Skeletal muscle tissue (tissue), 4 donors: ENCODE measurements around the gene PRKCH. TPM values are rescaled to one million over a fixed set of nuclear protein-coding genes. Genes with fewer than 3 reads are reported as not detected.
"Not testable (repeated sequence)": the region's sequence is repeated elsewhere in the genome, so short reads cannot be mapped to it uniquely, and the experiment has no call there.

Experiments used
- H3K27ac ChIP-seq: one replicate; pipeline ENCODE4 v1.7.0; 2013; ENCODE audit warnings: mild to moderate bottlenecking, low read depth, low read length, inconsistent platforms
- H3K27me3 ChIP-seq, 3 donors: one replicate each; pipeline ENCODE4 v1.7.0; 2013; ENCODE audit warnings: low read length in 3 of 3; ENCODE audit not compliant: control insufficient read depth in 3 of 3, insufficient read depth in 3 of 3
- H3K36me3 ChIP-seq, 3 donors: one replicate each; pipeline ENCODE4 v1.7.0; 2013; ENCODE audit warnings: low read length in 3 of 3; ENCODE audit not compliant: control insufficient read depth in 3 of 3, insufficient read depth in 3 of 3
- H3K4me1 ChIP-seq, 3 donors: one replicate each; pipeline ENCODE4 v1.7.0; 2013; ENCODE audit warnings: low read length in 3 of 3, mild to moderate bottlenecking in 3 of 3; ENCODE audit not compliant: control insufficient read depth in 3 of 3, insufficient read depth in 3 of 3
- H3K4me3 ChIP-seq, 3 donors: one replicate each; pipeline ENCODE4 v1.7.0; 2013; ENCODE audit warnings: low read length in 3 of 3
- H3K9ac ChIP-seq, 3 donors: one replicate each; pipeline ENCODE4 v1.7.0; 2013; ENCODE audit warnings: low read length in 3 of 3, mild to moderate bottlenecking in 3 of 3, moderate library complexity in 2 of 3, low read depth in 1 of 3
- H3K9me3 ChIP-seq, 3 donors: one replicate each; pipeline ENCODE4 v1.7.0; 2013; ENCODE audit warnings: low read length in 3 of 3; ENCODE audit not compliant: control insufficient read depth in 3 of 3
- total RNA-seq: library from RNA; depleted of rRNA; stranded (reverse); fragments of >200 nt; gene quantifications from one replicate; pipeline ENCODE4 v1.2.3, GENCODE V29; 2014
- donor health status: Osteomylitis.

PRKCH gene
- total RNA-seq, 1 donor from 2014 or later = 32.4 TPM

DNA sequence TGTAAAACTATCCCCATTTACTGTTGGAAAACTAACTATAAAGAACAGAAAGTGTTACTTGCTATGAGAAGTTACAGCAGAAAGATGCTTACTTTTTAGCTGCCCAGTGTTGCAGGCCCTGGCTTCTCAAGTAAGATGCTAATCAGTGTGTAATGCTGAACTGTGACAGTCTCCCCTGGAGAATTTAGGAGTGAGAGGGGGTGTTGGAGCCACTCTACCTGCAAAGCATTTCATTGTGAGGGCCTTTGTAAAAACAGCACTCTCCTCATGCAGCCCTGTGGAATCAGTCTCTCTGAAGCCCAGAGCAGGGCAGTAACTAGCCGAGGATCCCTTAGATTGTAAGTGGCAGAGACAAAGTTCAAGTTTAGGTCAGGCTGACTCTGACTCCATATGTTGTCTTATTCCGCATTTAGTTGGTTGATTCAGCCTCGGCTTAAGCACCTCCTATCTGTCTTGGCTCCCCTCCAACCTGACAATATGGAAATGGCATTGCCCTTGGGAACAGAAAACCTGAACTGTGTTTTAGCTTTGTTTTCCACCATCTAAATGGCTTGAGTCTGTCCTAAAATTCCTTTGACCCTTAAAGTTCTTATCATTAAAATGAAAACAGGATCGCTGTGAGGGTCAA is 141.3 kb downstream of the PRKCH start:
- peak overlapping the region in 1 of 3 donors; percentile 7 for H3K9ac ChIP-seq
- no peak overlapping the region for H3K4me3 ChIP-seq
- H3K36me3 ChIP-seq = peaks cover 0 to 6% (median under 1%) of the 10 kb centered on the region in 3 donors
- H3K4me1 ChIP-seq = peaks cover 0 to 6% (median 4%) of the 10 kb centered on the region in 3 donors
- peaks cover 0 to 3% (median 0%) of the 10 kb centered on the region in 3 donors for H3K27me3 ChIP-seq
- H3K27ac ChIP-seq = no peak overlapping the region
- H3K9me3 ChIP-seq = no peaks in the 10 kb centered on the region

- Histone ChIP-seq H3K4me1 (peaks cover 0 to 6% (median 4%) of the 10 kb centered on the region in 3 donors), H3K27me3 (peaks cover 0 to 3% (median 0%) of the 10 kb centered on the region in 3 donors), H3K9ac (no peak overlapping the region), H3K36me3 (no peaks in the 10 kb centered on the region), H3K4me3 (no peak overlapping the region), H3K27ac (no peak overlapping the region), H3K9me3 (no peaks in the 10 kb centered on the region)
Observed at GRCh38 chr14:61463664-61464285, 142.4 kb downstream of the PRKCH start.

DNA sequence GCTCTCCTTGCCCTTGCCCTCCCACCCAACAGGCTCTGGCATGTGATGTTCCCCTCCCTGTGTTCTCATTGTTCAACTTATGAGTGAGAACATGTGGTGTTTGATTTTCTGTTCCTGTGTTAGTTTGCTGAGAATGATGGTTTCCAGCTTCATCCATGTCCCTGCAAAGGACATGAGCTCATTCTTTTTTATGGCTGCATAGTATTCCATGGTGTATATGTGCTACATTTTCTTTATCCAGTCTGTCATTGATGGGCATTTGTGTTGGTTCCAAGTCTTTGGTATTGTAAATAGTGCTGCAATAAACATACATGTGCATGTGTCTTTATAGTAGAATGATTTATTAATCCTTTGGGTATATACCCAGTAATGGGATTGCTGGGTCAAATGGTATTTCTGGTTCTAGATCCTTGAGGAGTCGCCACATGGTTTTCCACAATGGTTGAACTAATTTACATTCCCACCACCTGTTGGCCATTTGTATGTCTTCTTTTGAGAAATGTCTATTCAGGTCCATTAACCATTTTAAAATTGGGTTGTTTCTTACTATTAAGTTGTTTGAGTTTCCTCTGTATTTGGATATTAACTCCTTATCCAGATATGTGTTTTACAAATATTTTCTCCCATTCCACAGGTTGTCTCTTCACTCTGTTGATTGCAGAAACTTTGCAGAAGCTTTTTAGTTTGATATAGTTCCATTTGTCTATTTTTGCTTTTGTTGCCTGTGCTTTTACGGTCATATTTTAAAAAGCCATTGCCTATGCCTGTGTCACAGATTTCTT is 143.4 kb downstream of the PRKCH start:
- H3K4me1 ChIP-seq, H3K27ac ChIP-seq: not testable (repeated sequence)

DNA sequence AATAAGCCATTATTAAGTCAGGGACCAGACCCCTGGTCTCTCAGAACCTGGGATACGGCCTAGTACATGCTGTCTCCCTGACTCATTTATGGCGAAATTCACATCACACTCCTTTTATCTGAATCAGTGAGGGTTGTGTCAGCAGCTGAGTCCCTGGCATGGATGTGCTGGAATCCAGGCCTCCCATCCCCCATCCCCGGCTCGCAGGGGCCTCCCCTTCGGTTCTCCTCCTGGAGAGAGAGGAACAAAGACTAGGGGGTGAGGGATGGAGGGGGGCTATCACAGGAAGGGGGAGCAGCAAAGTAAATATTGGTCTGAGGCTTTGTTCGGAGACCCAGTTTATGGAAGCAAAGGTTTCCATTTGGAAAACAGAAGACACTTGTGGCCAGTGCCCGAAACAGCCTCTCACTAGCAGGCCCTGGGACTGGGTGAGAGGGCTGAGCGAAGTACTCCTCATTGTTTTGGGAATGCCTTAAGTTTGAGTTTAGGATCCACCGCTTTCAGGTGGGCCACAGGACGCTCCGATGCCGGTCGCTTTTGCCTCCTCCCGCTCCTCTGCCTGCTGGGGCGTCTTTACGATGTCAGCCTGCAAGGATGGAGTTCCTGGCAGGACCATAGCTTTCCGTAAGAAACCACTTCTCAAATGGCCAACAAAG is 145.0 kb downstream of the PRKCH start:
- Histone ChIP-seq H3K4me1 (peaks cover 17 to 21% (median 18%) of the 10 kb centered on the region in 3 donors), H3K9me3 (no peaks in the 10 kb centered on the region), H3K36me3 (no peaks in the 10 kb centered on the region), H3K9ac (peak overlapping the region in 1 of 3 donors; percentile 11), H3K27ac (no peak overlapping the region), H3K27me3 (peaks cover 0 to 5% (median 0%) of the 10 kb centered on the region in 3 donors), H3K4me3 (no peak overlapping the region)

More for the DNA sequence above, 143.4 kb downstream of the PRKCH start:
- H3K27me3 ChIP-seq, H3K36me3 ChIP-seq, H3K4me3 ChIP-seq, H3K9ac ChIP-seq, H3K9me3 ChIP-seq: not testable (repeated sequence)

DNA sequence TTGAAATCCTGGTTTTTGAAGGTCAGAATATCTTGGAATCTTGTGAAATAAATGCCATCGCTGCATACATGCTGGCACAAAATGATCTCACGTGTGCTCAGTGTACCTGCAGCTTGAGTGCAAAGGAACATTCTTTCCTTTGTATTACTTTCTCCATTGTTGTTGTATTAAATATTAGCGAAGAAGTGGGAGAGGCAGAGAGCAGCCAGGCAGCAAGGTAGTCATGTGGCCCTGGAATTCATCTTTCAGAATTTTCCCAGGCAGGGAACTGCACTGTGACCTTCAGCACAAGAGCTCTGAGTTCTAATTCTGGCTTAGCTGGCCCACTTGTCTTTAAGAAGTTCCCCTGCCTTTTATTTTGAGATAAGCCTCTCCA is 145.5 kb downstream of the PRKCH start:
- Histone ChIP-seq H3K4me1 (peaks cover 22 to 26% (median 23%) of the 10 kb centered on the region in 3 donors), H3K36me3 (no peaks in the 10 kb centered on the region), H3K9me3 (no peaks in the 10 kb centered on the region), H3K27me3 (peaks cover 0 to 5% (median 0%) of the 10 kb centered on the region in 3 donors), H3K27ac (no peak overlapping the region), H3K9ac (no peak overlapping the region), H3K4me3 (no peak overlapping the region)

DNA sequence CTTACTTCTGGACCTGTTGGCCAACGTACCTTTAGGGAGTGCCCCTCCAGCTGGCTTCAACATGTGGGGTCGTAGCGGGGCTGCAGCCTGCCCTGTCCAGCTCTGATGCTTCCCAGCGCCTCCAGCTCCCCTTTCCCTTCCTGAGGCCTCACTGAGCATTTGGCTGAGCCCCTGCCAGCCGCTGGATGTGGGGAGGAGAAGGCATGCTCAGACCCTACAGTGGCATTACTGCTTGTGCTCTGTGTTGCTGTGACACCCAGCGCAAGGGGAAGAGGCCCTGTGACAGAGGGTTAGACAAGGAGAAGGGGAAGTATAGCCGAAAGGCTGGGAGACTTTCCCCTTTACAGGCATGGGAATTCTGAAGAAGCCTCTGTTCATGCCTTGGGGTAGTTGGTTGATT is 145.9 kb downstream of the PRKCH start:
- H3K27me3 ChIP-seq = peaks cover 0 to 5% (median 0%) of the 10 kb centered on the region in 3 donors
- H3K9me3 ChIP-seq = no peaks in the 10 kb centered on the region
- H3K9ac ChIP-seq = no peak overlapping the region
- H3K27ac ChIP-seq = no peak overlapping the region
- H3K36me3 ChIP-seq = no peaks in the 10 kb centered on the region
- H3K4me1 ChIP-seq = peaks cover 24 to 30% (median 26%) of the 10 kb centered on the region in 3 donors
- H3K4me3 ChIP-seq = no peak overlapping the region

- Histone ChIP-seq H3K27ac (no peak overlapping the region), H3K4me1 (peaks cover 24 to 32% (median 32%) of the 10 kb centered on the region in 3 donors), H3K4me3 (no peak overlapping the region), H3K36me3 (no peaks in the 10 kb centered on the region), H3K27me3 (peaks cover 0 to 5% (median 0%) of the 10 kb centered on the region in 3 donors), H3K9me3 (no peaks in the 10 kb centered on the region), H3K9ac (no peak overlapping the region)
Observed at GRCh38 chr14:61468063-61468825, 146.9 kb downstream of the PRKCH start.

DNA sequence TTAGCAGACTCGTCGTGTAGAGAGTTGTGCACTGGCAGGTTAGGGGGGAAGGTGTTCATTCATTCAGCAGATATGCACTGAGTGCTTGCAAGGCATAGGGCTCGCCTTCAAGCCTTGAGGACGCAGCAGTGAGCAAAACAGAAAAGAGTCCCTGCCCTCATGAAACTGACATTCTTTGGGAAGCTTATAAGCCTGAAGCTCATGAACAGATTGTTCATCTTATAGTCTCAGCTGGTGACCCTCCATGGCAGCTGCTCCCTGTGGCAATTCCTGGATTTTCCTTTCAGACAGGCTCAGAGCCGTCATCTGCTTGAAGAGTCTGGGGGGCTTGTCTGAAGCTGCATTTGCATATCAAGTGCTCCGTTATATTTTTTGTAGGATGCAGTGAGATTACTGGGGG is 148.4 kb downstream of the PRKCH start:
- Histone ChIP-seq H3K4me3 (no peak overlapping the region), H3K9ac (no peak overlapping the region), H3K4me1 (peaks cover 24 to 32% (median 32%) of the 10 kb centered on the region in 3 donors), H3K27me3 (peaks cover 0 to 5% (median 0%) of the 10 kb centered on the region in 3 donors), H3K27ac (no peak overlapping the region), H3K36me3 (no peaks in the 10 kb centered on the region), H3K9me3 (no peaks in the 10 kb centered on the region)

DNA sequence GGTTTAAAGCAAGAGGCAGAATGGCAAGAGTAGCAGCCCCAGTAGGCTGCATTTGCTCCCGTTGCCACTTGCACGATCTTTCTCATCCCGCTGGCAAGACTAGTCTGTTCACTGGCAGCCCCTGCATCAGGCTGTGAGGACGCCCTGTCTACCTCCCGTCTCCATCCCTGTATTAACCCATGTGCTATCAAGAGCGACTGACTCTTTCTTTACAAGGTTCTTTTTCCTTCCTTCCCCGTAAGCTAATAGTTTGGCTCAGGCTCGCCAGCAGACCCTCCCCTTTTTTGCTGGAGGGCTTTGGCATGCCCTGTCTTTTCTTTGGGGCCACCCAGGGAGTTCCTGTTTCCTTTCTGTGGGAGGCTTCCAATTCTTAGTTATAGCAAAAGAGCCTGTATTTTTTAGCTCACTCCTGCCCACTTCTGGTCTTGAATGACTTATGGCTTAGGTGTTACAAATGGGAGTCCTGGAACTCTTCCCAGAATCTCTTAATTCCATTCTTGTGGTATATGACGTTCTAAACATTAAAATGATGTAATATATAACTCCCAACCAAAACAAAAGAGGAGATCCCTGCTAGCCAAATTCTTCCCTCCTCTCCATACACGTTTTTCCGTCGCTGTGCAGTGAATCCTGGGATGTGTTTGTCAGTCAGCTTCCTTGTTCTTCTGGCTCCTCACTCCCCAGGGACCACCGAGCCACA is 149.0 kb downstream of the PRKCH start:
- H3K36me3 ChIP-seq = no peaks in the 10 kb centered on the region
- peaks cover 0 to 5% (median 0%) of the 10 kb centered on the region in 3 donors for H3K27me3 ChIP-seq
- H3K9ac ChIP-seq = peak overlapping the region in 2 of 3 donors; percentile 14 to 39
- H3K4me1 ChIP-seq = peaks cover 24 to 32% (median 32%) of the 10 kb centered on the region in 3 donors
- no peaks in the 10 kb centered on the region for H3K9me3 ChIP-seq
- H3K4me3 ChIP-seq = peak overlapping the region in 2 of 3 donors; percentile 16 to 20
- peak overlapping the region; percentile 64 for H3K27ac ChIP-seq
